NB4 (cell line): ENCODE results near the gene ISY1.

Source experiments
- CTCF ChIP-seq: IDR thresholded peaks from one replicate; pipeline ENCODE4 v1.5.1; 2012; ENCODE audit warnings: low read depth, low read length
- POLR2A ChIP-seq: IDR thresholded peaks from 2 replicates; pipeline ENCODE4 v1.6.1; 2011; ENCODE audit warnings: mild to moderate bottlenecking; ENCODE audit not compliant: insufficient read length; ENCODE audit errors: extremely low read depth
- TF ChIP-seq, protein P1 (sequence below): IDR thresholded peaks from 2 replicates; pipeline ENCODE4 v1.6.1; 2011; ENCODE audit warnings: low read depth, low read length

- TF ChIP-seq POLR2A (no peak), CTCF (no peak)
- TF ChIP-seq, protein P1, sequence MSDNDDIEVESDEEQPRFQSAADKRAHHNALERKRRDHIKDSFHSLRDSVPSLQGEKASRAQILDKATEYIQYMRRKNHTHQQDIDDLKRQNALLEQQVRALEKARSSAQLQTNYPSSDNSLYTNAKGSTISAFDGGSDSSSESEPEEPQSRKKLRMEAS, result no peak
Measured at GRCh38 chr3:129164500-129164899, 3.6 kb upstream of the ISY1 start.
